Measurements from ENCODE around the gene MED12. TPM values are rescaled to one million over a fixed set of nuclear protein-coding genes. Genes with fewer than 3 reads are reported as not detected.

MED12 gene
- total and polyA plus RNA-seq, 10 of the 15 experiments (the other 5 are each of a cell fraction or from before 2014, with no cell fraction given), result 0.68 to 28.5 (median 13.7) TPM

DNA sequence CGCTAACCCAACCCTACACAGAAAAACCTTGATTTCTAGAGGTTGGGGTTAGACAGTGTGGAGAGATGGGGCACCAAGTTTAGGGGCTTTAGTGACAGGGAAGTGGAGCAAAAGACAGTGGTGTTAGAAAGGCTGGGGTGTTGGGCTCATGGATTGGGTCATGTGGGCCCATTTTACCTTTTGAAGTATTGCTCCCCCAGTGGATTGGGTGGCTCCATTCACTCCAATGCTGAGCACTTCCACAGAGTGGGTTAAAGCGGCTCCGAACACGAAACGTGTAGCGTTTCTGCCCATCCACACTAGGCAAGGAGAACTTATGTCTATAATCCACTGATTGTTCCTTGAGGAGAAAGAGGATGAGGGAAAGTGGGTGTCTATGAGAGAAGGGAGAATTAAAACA, 9.3 kb upstream of the MED12 start:
- POLR2A ChIA-PET, result interaction anchor here (1.4 kb wide), 1 partner anchor 9 kb away, joined by 9 read pairs; the partner anchor contains the start of gene MED12
- Histone ChIP-seq H3K4me2 (ENCODE audit: control insufficient read depth, insufficient read depth) (peak overlapping the region; percentile 58), H3K27ac (ENCODE audit: control insufficient read depth, insufficient read depth) (0 out of 2 replicates have a peak overlapping the region, but pooled peaks have one; percentile 14), H2AFZ (ENCODE audit: control insufficient read depth, low read depth, low read length) (no peak overlapping the region), H3K4me1 (ENCODE audit: control insufficient read depth, insufficient read depth, low read length) (peaks cover 14% of the 10 kb centered on the region), H4K20me1 (ENCODE audit: control insufficient read depth, insufficient read depth) (no peaks in the 10 kb centered on the region), H3K79me2 (ENCODE audit: control insufficient read depth, insufficient read depth, low read length) (peaks cover 49% of the 10 kb centered on the region), H3K9me3 (replicated peaks; ENCODE audit: control insufficient read depth, insufficient read depth, low read length) (no peaks in the 10 kb centered on the region; the same call in 2 of the 3 replicates), H3K27me3 (replicated peaks in 1 of 2; ENCODE audit: control insufficient read depth in 2 of 2, insufficient read depth in 2 of 2, low read length in 1 of 2) (no peaks in the 10 kb centered on the region), H3K9ac (ENCODE audit: control insufficient read depth, insufficient read depth, low read length) (peak overlapping the region; percentile 73), H3K4me3 (peak overlapping the region; percentile 84), H3K36me3 (ENCODE audit: control insufficient read depth in 2 of 2, insufficient read depth in 2 of 2, low read length in 1 of 2) (no peaks in the 10 kb centered on the region; a peak in 1 of 4 replicates)
- intact Hi-C loops (cut with micrococcal nuclease; ENCODE audit: unreplicated experiment) (no loop called here), in situ Hi-C loops (cut with MboI) (no loop called here)
- ATAC-seq (0 out of 3 replicates have a peak, but pooled peaks have one; percentile 6), FAIRE-seq (no peak), DNase-seq (ENCODE audit: low read depth, low spot score) (no peak)
- BruUV-seq (replicated peaks), result no TSS peak
- TF ChIP-seq JUND (IDR thresholded peaks at IDR 0.05; ENCODE audit: low read depth, low read length) (no peak), JUNB (IDR thresholded peaks at IDR 0.05) (no peak), YY1 (IDR thresholded peaks at IDR 0.05; ENCODE audit: low read depth, low read length) (no peak), MYC (IDR thresholded peaks at IDR 0.05; ENCODE audit: insufficient read depth, insufficient read length, insufficient replicate concordance, low read length, severe bottlenecking) (no peak), STAT1 (conservative IDR thresholded peaks at IDR 0.05) (no peak), SMAD1 (IDR thresholded peaks at IDR 0.05; ENCODE audit: low read depth, partially characterized antibody) (no peak), ZBED1 (IDR thresholded peaks at IDR 0.05; ENCODE audit: borderline replicate concordance) (no peak)
- TF ChIP-seq, protein P1, sequence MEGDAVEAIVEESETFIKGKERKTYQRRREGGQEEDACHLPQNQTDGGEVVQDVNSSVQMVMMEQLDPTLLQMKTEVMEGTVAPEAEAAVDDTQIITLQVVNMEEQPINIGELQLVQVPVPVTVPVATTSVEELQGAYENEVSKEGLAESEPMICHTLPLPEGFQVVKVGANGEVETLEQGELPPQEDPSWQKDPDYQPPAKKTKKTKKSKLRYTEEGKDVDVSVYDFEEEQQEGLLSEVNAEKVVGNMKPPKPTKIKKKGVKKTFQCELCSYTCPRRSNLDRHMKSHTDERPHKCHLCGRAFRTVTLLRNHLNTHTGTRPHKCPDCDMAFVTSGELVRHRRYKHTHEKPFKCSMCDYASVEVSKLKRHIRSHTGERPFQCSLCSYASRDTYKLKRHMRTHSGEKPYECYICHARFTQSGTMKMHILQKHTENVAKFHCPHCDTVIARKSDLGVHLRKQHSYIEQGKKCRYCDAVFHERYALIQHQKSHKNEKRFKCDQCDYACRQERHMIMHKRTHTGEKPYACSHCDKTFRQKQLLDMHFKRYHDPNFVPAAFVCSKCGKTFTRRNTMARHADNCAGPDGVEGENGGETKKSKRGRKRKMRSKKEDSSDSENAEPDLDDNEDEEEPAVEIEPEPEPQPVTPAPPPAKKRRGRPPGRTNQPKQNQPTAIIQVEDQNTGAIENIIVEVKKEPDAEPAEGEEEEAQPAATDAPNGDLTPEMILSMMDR (IDR thresholded peaks at IDR 0.05 in 2 of 3, conservative IDR thresholded peaks at IDR 0.05 in 1 of 3; ENCODE audit: control insufficient read depth in 2 of 3, extremely low read depth in 1 of 3, insufficient read depth in 1 of 3, low read depth in 3 of 3, low read length in 3 of 3), result 0 out of 6 replicates have a peak, but pooled peaks of 2 of the 3 experiments have one; percentile 0 to 17
- RAD21 ChIA-PET (ENCODE audit: unreplicated experiment), result no interaction called here
- 77% methylated on average over 6 of the region's 6 CpGs for WGBS (ENCODE audit: insufficient coverage, insufficient replicate concordance, low lambda C conversion rate, missing lambda C conversion rate)
- SMC1A ChIA-PET (ENCODE audit: uncharacterized antibody, unreplicated experiment), result no interaction called here
- CTCF ChIA-PET, result interaction anchor here (1.0 kb wide), 1 partner anchor 174 kb away, joined by 6 read pairs; the partner anchor contains the start of gene NONO
